ENCODE data around the gene COL13A1.

The COL13A1 gene

DNA sequence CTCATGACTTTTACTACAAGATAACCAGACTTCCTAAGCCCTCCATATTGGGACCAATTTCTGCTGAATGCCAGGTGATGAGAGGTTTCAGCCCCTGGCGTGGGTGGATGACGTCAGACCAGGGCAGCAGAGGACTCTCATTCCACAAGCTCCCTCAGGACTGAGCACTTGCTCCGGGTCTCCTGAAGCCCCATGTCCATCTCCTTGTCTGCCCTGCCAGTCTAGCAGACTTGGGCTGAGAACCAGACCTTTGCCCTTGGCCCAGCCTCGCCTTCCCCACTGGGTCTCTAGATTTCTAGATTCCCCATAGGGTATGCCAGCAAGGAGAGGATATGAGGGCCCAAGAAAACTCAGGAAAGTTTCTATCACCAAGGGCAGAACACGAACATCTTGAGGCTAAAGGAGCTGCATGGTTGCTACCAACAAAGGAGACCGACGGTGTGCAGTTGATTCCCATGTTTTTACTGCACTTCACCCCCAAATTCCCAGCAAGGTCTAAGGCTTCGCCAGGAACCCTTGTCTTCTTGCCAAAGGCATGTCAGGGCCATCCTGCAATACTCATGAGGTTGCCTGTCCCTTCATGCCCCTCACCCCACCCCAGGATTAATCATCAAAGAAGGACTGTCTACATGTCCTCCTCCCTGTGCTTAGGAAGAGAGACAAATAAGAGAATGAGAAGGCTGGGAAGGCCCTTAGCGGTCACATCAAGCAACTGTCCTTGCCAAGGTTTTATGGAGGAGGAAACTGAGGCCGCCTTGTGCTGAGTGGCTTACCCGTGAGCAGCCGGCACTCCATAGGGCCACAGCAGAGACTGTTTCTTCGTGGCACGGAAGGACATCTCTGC lies 154.4 kb downstream of the COL13A1 start:
- DNase-seq, result no peak

DNA sequence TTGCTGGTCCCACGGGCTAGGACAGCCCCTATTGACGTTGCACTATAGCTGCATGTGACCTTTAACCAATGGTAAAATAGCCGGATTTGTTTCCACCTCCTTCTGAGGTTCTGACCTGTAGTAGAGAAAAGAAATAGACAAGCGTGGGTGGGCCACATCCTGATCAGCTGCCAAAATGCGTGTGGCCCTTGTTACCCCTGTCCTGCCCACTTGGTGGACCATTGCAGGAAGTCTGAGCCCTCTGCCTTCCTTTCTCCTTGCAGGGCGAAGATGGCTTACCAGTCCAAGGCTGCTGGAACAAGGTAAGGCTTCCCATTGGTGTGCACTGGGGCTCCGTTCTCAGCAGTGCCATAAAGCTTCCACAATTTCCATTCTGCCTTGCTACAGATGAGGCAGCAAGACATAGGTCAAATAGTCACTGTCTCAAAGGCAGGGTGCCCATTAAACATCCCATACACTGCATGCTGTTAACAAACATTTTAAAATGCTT lies 155.1 kb downstream of the COL13A1 start:
- no peak for DNase-seq

DNA sequence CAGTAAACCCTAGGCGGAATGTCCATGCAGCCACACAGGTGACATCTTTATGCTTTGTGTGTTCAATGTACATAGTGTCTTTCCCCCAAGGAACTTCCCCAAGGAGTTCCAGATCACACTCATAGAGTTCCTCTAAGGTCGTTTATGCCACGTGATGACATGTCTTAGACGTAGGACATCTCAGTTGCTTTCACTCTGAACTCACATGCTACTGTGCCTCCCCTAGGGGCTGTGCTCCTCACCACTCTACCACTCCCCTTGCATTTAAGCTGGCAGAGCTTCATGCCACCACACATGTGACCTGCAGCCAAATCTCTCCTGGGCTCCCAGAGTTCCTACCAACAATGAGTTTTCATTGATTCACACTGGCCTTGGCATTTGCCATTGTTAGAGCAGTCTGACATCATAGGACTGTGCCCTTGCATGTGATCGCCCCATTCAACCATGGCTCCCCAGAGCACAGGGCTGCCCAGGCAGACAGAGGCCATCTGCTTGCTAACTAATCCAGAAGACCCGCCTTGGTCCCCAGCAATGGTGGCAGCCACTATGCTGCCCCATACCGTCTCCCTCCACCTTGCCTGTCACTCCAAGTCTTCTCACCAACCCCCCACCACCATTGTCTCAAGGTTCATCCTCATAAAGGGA lies 155.7 kb downstream of the COL13A1 start:
- no peak for DNase-seq

DNA sequence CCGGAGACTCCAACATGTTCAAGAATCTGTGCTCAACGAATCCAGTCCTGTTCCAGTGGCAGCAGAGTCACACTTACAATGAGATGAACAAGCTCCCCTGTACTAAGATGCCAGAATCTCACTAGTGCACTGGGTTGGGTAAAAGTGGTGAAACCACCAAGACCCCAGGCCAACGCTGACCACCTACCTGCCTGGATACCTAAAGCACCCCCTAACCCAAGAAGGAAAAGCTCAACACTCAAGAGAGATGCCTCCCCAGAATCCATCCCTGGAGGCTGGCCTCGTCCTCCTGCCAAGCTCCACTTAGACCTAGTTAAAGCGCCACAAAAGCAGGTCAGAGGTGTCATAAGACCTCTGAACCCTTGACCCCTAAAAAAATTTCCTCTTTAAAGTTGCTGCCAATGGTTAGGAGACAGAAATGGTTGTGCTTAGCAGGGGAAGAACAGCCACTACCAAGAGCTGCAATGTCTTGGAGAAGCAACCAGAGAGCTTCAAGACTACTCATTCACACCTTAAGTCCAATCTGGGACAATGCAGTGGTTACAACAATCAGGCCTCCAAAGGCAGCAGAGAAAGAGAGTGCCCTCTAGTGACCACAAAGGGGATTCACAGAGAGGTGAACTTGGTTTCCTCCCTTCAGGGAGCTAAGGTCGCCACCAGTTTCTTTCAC lies 156.3 kb downstream of the COL13A1 start:
- DNase-seq, result peak; percentile 55

DNA sequence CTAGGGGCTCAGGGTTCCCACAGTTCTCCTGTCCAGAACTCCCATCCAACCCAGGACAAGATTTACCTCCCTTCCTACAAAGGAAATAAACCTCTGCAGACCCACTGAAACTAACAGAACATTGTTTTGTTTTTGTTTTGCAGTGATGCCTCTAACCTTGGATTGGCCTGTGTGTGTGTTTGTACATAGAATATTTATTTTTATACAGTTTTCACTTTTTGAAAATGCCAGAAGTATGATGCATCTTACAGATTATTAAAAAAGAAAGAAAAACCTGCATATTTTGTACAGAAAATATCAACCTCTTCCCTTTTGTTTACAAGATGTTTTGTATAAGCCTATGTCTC lies 156.8 kb downstream of the COL13A1 start:
- DNase-seq, result no peak

DNA sequence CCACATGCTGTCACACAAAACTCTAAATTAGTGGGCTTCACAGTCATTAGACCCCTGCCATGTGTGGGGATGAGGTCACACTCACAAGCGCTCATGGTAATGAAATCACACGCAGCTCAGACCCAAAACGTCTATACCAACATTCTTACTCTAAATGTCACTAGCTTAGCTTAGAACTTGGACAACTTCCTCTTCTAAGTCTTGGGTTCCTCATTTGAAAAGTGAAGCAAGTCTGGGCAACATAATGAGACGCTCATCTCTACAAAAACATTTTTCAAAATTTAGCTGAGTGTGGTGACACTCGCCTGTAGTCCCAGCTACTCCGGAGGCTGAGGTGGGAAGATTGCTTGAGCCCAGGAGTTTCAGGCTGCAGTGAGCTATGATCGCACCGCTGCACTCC lies 158.2 kb downstream of the COL13A1 start:
- DNase-seq, result peak; percentile 96

- no peak for DNase-seq
Measured at GRCh38 chr10:69960606-69960987, 158.9 kb downstream of the COL13A1 start.

DNA sequence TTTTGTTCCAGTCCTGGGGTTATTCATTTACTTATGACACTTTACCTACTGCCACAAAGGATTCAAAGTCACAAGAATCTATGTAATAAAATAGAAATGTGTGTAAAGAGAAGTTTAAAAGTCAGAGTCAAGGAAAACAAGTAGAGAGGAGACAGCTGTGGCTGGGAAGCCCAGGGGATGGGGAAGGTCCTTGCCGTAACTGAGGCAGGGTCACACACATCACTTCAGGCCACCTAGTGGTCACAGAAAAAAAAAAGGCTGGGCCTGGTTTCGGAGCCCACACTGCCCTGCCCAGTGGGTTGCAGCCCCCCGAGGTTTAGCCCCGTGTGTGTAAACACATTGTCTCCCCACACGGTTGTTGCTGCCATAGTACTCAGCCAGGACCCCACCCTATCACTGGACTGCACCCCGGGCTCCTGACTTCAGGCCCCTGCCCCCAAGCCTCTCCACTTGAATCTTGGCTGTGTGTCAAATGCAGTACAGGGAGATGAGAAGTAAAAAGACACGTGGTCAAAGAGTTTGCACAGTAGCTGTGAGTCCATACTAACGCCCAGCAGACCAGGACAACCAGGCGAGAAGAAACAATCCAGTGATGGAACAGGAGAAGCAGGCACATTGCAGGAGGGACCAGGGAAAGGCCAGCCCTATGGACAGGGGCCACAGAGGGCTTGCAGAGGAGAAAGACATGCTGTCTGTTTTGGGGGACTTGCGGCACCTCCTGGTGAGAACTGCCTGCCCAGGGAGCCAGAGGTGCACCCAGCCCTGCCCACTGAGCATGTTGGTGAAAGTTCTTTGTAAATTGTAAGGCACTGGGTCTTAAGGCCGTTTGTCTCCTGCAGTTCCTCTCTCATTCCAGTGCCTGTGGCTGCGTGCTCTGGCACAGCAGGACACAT lies 159.5 kb downstream of the COL13A1 start:
- DNase-seq, result no peak

GRCh38 chr10:69961881-69962745 lies 160.4 kb downstream of the COL13A1 start:
- DNase-seq, result peak; percentile 26

DNA sequence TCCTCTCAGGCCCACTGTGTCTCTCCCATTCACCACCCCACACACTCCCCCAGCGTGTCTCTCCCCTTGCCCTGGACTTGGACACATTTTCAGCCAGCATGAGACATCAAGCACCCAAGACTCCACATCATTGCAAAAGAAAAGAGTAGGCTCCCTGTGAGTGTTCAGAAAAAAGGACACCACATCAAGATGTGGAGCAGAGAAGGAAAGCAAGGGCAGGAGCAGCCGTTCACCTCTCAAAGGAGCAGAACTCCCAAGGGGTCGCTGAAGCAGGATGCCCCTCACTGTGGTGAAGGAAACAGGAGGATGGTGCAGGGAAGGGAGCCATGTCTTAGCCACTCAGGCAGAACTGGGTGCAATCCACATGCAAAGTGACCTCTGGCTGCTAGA lies 161.0 kb downstream of the COL13A1 start:
- DNase-seq, result no peak

- no peak for DNase-seq
Measured at GRCh38 chr10:69963178-69963834, 161.6 kb downstream of the COL13A1 start.

GRCh38 chr10:69963835-69964710 lies 162.4 kb downstream of the COL13A1 start:
- DNase-seq, result no peak

GRCh38 chr10:69965086-69965485 lies 163.4 kb downstream of the COL13A1 start:
- DNase-seq, result no peak

GRCh38 chr10:69965919-69966662 lies 164.4 kb downstream of the COL13A1 start:
- no peak for DNase-seq

DNA sequence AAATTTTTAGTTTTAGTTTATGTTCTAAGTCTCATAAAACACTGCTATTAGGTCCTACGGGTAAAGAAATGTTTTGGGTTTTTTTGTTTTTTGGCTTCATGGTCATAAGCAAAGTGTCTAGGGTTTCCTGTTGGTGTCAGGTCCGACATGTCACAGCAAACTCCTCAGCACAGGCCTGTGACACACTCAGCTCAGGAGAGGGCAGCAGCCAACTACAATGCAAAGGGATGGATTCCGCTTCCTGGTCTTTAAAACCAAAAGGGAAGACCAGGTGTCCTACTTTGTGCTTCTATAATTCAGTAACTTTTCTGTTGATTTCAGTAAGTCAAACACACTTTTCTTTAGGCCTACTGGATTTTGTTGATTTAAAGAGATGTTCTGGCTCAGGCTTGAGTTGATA lies 167.1 kb downstream of the COL13A1 start:
- DNase-seq, result peak; percentile 24

- no peak for DNase-seq
Measured at GRCh38 chr10:69969977-69970376, 168.3 kb downstream of the COL13A1 start.

DNA sequence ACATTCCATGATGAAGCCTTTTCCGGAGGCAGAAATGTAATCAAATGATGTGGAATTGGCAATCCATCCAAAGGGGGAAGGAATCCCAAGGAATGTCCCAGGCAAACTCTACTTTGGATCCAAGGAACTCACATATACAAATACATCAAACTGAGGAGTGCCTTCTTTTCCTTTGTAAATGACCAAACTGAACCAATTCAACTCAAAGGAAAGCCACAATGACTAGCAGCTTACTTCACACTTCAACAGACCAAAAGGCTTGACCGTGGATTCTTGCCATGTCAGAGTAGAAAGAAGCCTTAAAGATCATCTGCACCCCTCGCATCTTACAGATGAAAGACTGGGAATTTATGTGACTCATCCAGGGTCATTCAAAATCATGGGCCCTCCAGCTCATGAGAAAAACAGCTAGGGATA lies 171.3 kb downstream of the COL13A1 start:
- DNase-seq, result no peak

- no peak for DNase-seq
Measured at GRCh38 chr10:69973678-69974077, 172.0 kb downstream of the COL13A1 start.

DNA sequence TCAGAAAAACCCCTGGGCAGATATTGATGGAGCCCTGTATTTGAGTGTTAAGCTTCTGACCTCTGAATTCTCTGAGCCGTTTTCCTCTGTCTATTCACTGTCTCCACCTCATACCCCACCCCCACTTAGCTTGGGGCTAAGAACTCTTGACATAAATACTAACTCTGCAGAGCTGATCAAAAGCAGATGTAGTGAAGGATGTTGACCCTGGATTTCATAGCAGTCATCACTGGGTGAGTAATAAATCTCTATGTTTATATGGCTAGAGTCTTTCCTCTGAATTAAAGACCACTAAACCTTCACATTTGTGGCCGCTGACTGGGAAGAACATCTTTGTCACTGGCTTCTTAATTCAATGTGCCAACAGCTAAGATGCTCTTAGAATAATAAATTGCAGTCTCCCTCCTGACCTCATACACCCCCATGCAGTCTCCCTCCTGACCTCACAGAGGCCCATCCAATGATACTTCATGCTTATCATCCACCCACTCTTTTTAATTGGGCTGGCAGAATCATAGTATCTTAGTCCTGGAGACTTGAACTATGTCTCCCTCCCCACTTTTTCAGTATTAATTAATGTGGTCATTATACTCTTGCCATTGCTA lies 172.9 kb downstream of the COL13A1 start:
- DNase-seq, result no peak
